PC-9 (cell line): ENCODE results near the gene XYLT2.

Experiments used
- EZH2 ChIP-seq: fragments of 200-600 bp; sonication (generic); IDR thresholded peaks from 2 replicates; pipeline ENCODE4 v1.8.0; 2017; ENCODE audit warnings: antibody characterized with exemption, low read depth
- TF ChIP-seq, protein P1 (sequence below): fragments of 200-600 bp; sonication (generic); conservative IDR thresholded peaks from 2 replicates; pipeline ENCODE4 v1.6.1; 2017; ENCODE audit warnings: mixed run types, antibody characterized with exemption, mild to moderate bottlenecking, moderate library complexity

DNA sequence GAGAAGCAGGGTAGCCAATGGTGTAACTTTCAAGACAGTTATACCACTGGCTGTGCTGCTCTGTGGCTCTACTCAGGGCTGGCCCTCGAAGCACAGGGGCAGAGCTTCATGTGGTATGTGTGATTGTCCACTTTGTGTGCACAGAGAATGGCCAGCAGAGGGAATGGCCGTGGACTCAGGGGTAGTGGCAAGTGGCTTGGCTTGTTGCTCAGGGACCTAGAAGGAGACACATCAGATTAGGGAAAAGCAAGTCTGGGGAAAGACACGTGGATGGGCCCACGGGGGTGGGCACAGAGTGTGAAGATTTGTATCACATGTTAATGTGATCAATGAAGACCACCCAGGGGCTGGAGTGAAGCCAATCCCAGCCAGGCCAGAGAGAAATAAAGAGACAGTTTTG, 20.0 kb upstream of the XYLT2 start:
- no peak for TF ChIP-seq EZH2
- TF ChIP-seq, protein P1, sequence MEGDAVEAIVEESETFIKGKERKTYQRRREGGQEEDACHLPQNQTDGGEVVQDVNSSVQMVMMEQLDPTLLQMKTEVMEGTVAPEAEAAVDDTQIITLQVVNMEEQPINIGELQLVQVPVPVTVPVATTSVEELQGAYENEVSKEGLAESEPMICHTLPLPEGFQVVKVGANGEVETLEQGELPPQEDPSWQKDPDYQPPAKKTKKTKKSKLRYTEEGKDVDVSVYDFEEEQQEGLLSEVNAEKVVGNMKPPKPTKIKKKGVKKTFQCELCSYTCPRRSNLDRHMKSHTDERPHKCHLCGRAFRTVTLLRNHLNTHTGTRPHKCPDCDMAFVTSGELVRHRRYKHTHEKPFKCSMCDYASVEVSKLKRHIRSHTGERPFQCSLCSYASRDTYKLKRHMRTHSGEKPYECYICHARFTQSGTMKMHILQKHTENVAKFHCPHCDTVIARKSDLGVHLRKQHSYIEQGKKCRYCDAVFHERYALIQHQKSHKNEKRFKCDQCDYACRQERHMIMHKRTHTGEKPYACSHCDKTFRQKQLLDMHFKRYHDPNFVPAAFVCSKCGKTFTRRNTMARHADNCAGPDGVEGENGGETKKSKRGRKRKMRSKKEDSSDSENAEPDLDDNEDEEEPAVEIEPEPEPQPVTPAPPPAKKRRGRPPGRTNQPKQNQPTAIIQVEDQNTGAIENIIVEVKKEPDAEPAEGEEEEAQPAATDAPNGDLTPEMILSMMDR: no peak
